Common myeloid progenitor, CD34-positive (primary cell): Measurements from ENCODE around the gene ARIH1.

ENCODE experiments used
- CTCF ChIA-PET: fragments of 350-600 bp; sonication (Branson Sonifier 250); formaldehyde crosslinking; loops from one replicate; lab custom pipeline; 2021; ENCODE audit warnings: antibody characterized with exemption; lab: Charles Lee
- POLR2A ChIA-PET: fragments of 350-600 bp; sonication (Branson Sonifier 250); formaldehyde crosslinking; loops from one replicate; lab custom pipeline; 2021; ENCODE audit warnings: antibody characterized with exemption; lab: Charles Lee
- DNase-seq, 3 donors: peaks; one replicate each; pipeline versions ENCODE4 v3.0.0 to v3.0.0-alpha.2; 2013
- H3K27ac ChIP-seq, 2 experiments: 1 replicate in 1 of 2; 2 replicates in 1 of 2; pipeline ENCODE4 v1.7.0; 2013; ENCODE audit warnings: inconsistent platforms in 2 of 2, low read length in 2 of 2, mild to moderate bottlenecking in 2 of 2, low read depth in 1 of 2, moderate library complexity in 1 of 2; ENCODE audit not compliant: severe bottlenecking in 2 of 2, insufficient read depth in 1 of 2, poor library complexity in 1 of 2
- H3K27me3 ChIP-seq, 5 experiments: replicated peaks in 2 of 5; 1 replicate in 3 of 5; 2 replicates in 2 of 5; pipeline versions ENCODE4 v1.6.1 to v1.7.0; 2013; ENCODE audit warnings: low read length in 4 of 5, mild to moderate bottlenecking in 2 of 5, moderate library complexity in 2 of 5, inconsistent platforms in 1 of 5; ENCODE audit not compliant: insufficient read depth in 5 of 5, control insufficient read depth in 4 of 5
- H3K36me3 ChIP-seq, 4 experiments: 1 replicate in 2 of 4; 2 replicates in 2 of 4; pipeline versions ENCODE4 v1.6.1 to v1.7.0; 2013; ENCODE audit warnings: low read length in 3 of 4, control low read depth in 1 of 4, mild to moderate bottlenecking in 1 of 4; ENCODE audit not compliant: control insufficient read depth in 4 of 4, insufficient read depth in 4 of 4
- H3K4me1 ChIP-seq, 4 experiments: 1 replicate in 3 of 4; 2 replicates in 1 of 4; pipeline versions ENCODE4 v1.6.1 to v1.7.1; 2013; ENCODE audit warnings: low read length in 3 of 4, mild to moderate bottlenecking in 3 of 4, control low read depth in 1 of 4, inconsistent platforms in 1 of 4, moderate library complexity in 1 of 4; ENCODE audit not compliant: control insufficient read depth in 4 of 4, insufficient read depth in 4 of 4; ENCODE audit errors: control extremely low read depth in 1 of 4
- H3K4me3 ChIP-seq, 7 experiments: 1 replicate in 4 of 7; 2 replicates in 3 of 7; pipeline versions ENCODE4 v1.5.1 to v1.7.0; 2013; ENCODE audit warnings: mild to moderate bottlenecking in 7 of 7, low read length in 6 of 7, moderate library complexity in 6 of 7, inconsistent platforms in 2 of 7, low read depth in 2 of 7, control low read depth in 1 of 7; ENCODE audit not compliant: insufficient read depth in 4 of 7, control insufficient read depth in 1 of 7; ENCODE audit errors: extremely low read depth in 1 of 7
- H3K9me3 ChIP-seq, 5 experiments: 1 replicate in 4 of 5; 2 replicates in 1 of 5; pipeline versions ENCODE4 v1.6.1 to v1.7.1; 2013; ENCODE audit warnings: low read length in 4 of 5, mild to moderate bottlenecking in 2 of 5, inconsistent platforms in 1 of 5, low read depth in 1 of 5, moderate library complexity in 1 of 5; ENCODE audit not compliant: control insufficient read depth in 4 of 5, insufficient read depth in 2 of 5; ENCODE audit errors: control extremely low read depth in 1 of 5
- WGBS: methylation state at CpG from one replicate; pipeline ENCODE4 v1.1.5; 2013; ENCODE audit not compliant: insufficient coverage; 5-methylcytosine and 5-hydroxymethylcytosine counted together

Gene ARIH1

GRCh38 chr15:72492733-72493132, 18.6 kb downstream of the ARIH1 start:
- no peaks in the 10 kb centered on the region for H3K9me3 ChIP-seq
- peaks cover 0 to 6% (median 0%) of the 10 kb centered on the region in 4 experiments for H3K4me1 ChIP-seq
- no peaks in the 10 kb centered on the region for H3K27me3 ChIP-seq
- DNase-seq = no peak
- peaks cover 0 to 22% (median 0%) of the 10 kb centered on the region in 4 experiments for H3K36me3 ChIP-seq
- ChIA-PET POLR2A (interaction anchor here (1.0 to 1.3 kb wide), 2 partner anchors 10 to 19 kb away, joined by 3 to 4 read pairs; partner anchors contain the start of gene ARIH1), CTCF (interaction anchor here (0.6 to 0.9 kb wide), 2 partner anchors 14 to 117 kb away, joined by 3 read pairs; partner anchors contain the start of gene HEXA)
- H3K4me3 ChIP-seq = no peak overlapping the region
- no peak overlapping the region for H3K27ac ChIP-seq

GRCh38 chr15:72493220-72493619, 19.1 kb downstream of the ARIH1 start:
- Histone ChIP-seq H3K27me3 (no peaks in the 10 kb centered on the region), H3K36me3 (peaks cover 0 to 22% (median 0%) of the 10 kb centered on the region in 4 experiments), H3K4me1 (peaks cover 0 to 6% (median 0%) of the 10 kb centered on the region in 4 experiments), H3K9me3 (no peaks in the 10 kb centered on the region), H3K27ac (no peak overlapping the region), H3K4me3 (no peak overlapping the region)
- no CpG with 5 or more reads among the region's 2 CpGs for WGBS
- ChIA-PET POLR2A (interaction anchor here (1.0 to 1.3 kb wide), 2 partner anchors 10 to 19 kb away, joined by 3 to 4 read pairs; partner anchors contain the start of gene ARIH1), CTCF (no interaction called here)
- DNase-seq = no peak

GRCh38 chr15:72495007-72495406, 20.9 kb downstream of the ARIH1 start:
- Histone ChIP-seq H3K27me3 (no peaks in the 10 kb centered on the region), H3K27ac (no peak overlapping the region), H3K9me3 (no peaks in the 10 kb centered on the region), H3K4me3 (no peak overlapping the region), H3K36me3 (peaks cover 3 to 15% (median 6%) of the 10 kb centered on the region in 4 experiments), H3K4me1 (peaks cover 0 to 6% (median 0%) of the 10 kb centered on the region in 4 experiments)
- CTCF ChIA-PET = interaction anchor here (0.6 to 1.3 kb wide), 4 partner anchors 9 to 72 kb away, joined by 3 to 5 read pairs (median 3); no protein-coding TSS in a partner anchor
- POLR2A ChIA-PET = interaction anchor here (0.7 to 1.1 kb wide), 2 partner anchors 9 to 21 kb away, joined by 4 to 8 read pairs; partner anchors contain the start of gene ARIH1
- DNase-seq = no peak
- no CpG with 5 or more reads among the region's 3 CpGs for WGBS

GRCh38 chr15:72496783-72497182, 22.7 kb downstream of the ARIH1 start:
- CTCF ChIA-PET = no interaction called here
- Histone ChIP-seq H3K4me3 (no peak overlapping the region), H3K27me3 (no peaks in the 10 kb centered on the region), H3K9me3 (no peaks in the 10 kb centered on the region), H3K4me1 (no peaks in the 10 kb centered on the region), H3K27ac (no peak overlapping the region), H3K36me3 (peaks cover 3 to 13% (median 7%) of the 10 kb centered on the region in 4 experiments)
- POLR2A ChIA-PET = no interaction called here
- DNase-seq = no peak
- WGBS = no CpG with 5 or more reads among the region's 2 CpGs

- CTCF ChIA-PET = interaction anchor here (0.6 kb wide), 1 partner anchor 14 kb away, joined by 3 read pairs; no protein-coding TSS in a partner anchor
- POLR2A ChIA-PET = no interaction called here
- no CpG with 5 or more reads among the region's 1 CpG for WGBS
- no peaks in the 10 kb centered on the region for H3K9me3 ChIP-seq
- H3K4me1 ChIP-seq = peaks cover 0 to under 1% (median under 1%) of the 10 kb centered on the region in 4 experiments
- no peak overlapping the region for H3K27ac ChIP-seq
- DNase-seq = no peak
- no peak overlapping the region for H3K4me3 ChIP-seq
- H3K27me3 ChIP-seq = no peaks in the 10 kb centered on the region
- peaks cover 3 to 13% (median 7%) of the 10 kb centered on the region in 4 experiments for H3K36me3 ChIP-seq
These were observed 23.3 kb downstream of the ARIH1 start for GRCh38 chr15:72497402-72497801.

GRCh38 chr15:72502220-72502809, 28.2 kb downstream of the ARIH1 start:
- H3K4me1 ChIP-seq = peaks cover 0 to 13% (median 8%) of the 10 kb centered on the region in 4 experiments
- ChIA-PET CTCF (no interaction called here), POLR2A (interaction anchor here (0.8 to 1.1 kb wide), 2 partner anchors 14 to 31 kb away, joined by 3 read pairs; no protein-coding TSS in a partner anchor)
- no peak overlapping the region for H3K27ac ChIP-seq
- 91% methylated on average over 3 of the region's 5 CpGs for whole genome bisulfite sequencing
- H3K9me3 ChIP-seq = no peaks in the 10 kb centered on the region
- H3K4me3 ChIP-seq = no peak overlapping the region
- peaks cover 3 to 13% (median 6%) of the 10 kb centered on the region in 4 experiments for H3K36me3 ChIP-seq
- DNase-seq = no peak
- no peaks in the 10 kb centered on the region for H3K27me3 ChIP-seq

GRCh38 chr15:72503147-72503546, 29.0 kb downstream of the ARIH1 start:
- no peak overlapping the region for H3K27ac ChIP-seq
- WGBS = no CpG with 5 or more reads among the region's 1 CpG
- ChIA-PET CTCF (interaction anchor here (0.7 kb wide), 1 partner anchor 26 kb away, joined by 3 read pairs; no protein-coding TSS in a partner anchor), POLR2A (interaction anchor here (0.8 to 1.1 kb wide), 4 partner anchors 8 to 30 kb away, joined by 3 to 8 read pairs (median 4); no protein-coding TSS in a partner anchor)
- H3K4me1 ChIP-seq = peaks cover 0 to 13% (median 8%) of the 10 kb centered on the region in 4 experiments
- H3K9me3 ChIP-seq = no peaks in the 10 kb centered on the region
- no peak overlapping the region for H3K4me3 ChIP-seq
- peaks cover 3 to 13% (median 6%) of the 10 kb centered on the region in 4 experiments for H3K36me3 ChIP-seq
- no peaks in the 10 kb centered on the region for H3K27me3 ChIP-seq
- peak in 2 of 3 donors; percentile 64 to 71 for DNase-seq
